ENCODE results near the gene GABPB2. TPM values are rescaled to one million over a fixed set of nuclear protein-coding genes. Genes with fewer than 3 reads are reported as not detected.

The GABPB2 gene
- total RNA-seq, 1 donor from 2014 or later: 3.6 TPM

DNA sequence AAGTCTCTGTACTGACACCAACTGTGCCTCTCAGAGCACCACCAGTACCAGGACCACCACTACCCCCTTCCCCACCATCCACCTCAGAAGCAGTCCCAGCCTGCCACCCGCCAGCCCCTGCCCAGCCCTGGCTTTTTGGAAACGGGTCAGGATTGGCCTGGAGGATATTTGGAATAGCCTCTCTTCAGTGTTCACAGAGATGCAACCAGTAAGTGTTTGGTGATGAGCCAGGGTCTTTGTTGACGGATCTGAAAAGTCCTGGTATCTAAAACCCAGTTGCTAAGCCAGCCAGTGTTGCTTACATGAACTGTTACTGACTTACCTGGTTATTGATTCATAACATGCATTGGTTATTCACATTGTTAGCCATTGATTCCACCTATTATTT is 21.9 kb upstream of the GABPB2 start:
- Histone ChIP-seq H3K27ac (ENCODE audit: low read depth, low read length) (no peak overlapping the region), H3K27me3 (ENCODE audit: insufficient read depth, low read length) (no peaks in the 10 kb centered on the region), H3K9ac (ENCODE audit: low read length) (peak overlapping the region; percentile 83), H3K79me2 (ENCODE audit: insufficient read depth, low read length) (peaks cover 4% of the 10 kb centered on the region), H2AFZ (ENCODE audit: low read depth, low read length) (peak overlapping the region; percentile 58), H3K9me3 (ENCODE audit: insufficient read depth, low read depth, low read length) (no peaks in the 10 kb centered on the region), H3K4me3 (ENCODE audit: insufficient read depth, low read depth, low read length) (peak overlapping the region; percentile 77), H4K20me1 (ENCODE audit: insufficient read depth, low read length) (peaks cover 36% of the 10 kb centered on the region), H3K36me3 (ENCODE audit: insufficient read depth, low read length) (peaks cover 25% of the 10 kb centered on the region), H3K4me1 (ENCODE audit: insufficient read depth, low read length) (peaks cover 11% of the 10 kb centered on the region), H3K4me2 (ENCODE audit: low read length) (peak overlapping the region; percentile 95)
- peak overlapping the region; percentile 97 for H3K4me3 Mint-ChIP-seq (ENCODE audit: unreplicated experiment)
- H3K9me3 Mint-ChIP-seq (ENCODE audit: unreplicated experiment): no peaks in the 10 kb centered on the region
- FAIRE-seq: no peak
- H3K36me3 Mint-ChIP-seq (ENCODE audit: low read depth, unreplicated experiment): peaks cover 10% of the 10 kb centered on the region
- DNase-seq (ENCODE audit: low read depth): no peak
- TF ChIP-seq, protein P1, sequence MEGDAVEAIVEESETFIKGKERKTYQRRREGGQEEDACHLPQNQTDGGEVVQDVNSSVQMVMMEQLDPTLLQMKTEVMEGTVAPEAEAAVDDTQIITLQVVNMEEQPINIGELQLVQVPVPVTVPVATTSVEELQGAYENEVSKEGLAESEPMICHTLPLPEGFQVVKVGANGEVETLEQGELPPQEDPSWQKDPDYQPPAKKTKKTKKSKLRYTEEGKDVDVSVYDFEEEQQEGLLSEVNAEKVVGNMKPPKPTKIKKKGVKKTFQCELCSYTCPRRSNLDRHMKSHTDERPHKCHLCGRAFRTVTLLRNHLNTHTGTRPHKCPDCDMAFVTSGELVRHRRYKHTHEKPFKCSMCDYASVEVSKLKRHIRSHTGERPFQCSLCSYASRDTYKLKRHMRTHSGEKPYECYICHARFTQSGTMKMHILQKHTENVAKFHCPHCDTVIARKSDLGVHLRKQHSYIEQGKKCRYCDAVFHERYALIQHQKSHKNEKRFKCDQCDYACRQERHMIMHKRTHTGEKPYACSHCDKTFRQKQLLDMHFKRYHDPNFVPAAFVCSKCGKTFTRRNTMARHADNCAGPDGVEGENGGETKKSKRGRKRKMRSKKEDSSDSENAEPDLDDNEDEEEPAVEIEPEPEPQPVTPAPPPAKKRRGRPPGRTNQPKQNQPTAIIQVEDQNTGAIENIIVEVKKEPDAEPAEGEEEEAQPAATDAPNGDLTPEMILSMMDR (IDR thresholded peaks at IDR 0.05; ENCODE audit: insufficient read depth, low read depth, low read length): peak; percentile 26
- TF ChIP-seq EZH2 (IDR thresholded peaks at IDR 0.05; ENCODE audit: insufficient read depth, low read length): no peak
- peak overlapping the region; percentile 95 for H3K27ac Mint-ChIP-seq (ENCODE audit: unreplicated experiment)
- H3K4me1 Mint-ChIP-seq (ENCODE audit: low read depth, unreplicated experiment): peaks cover 2% of the 10 kb centered on the region
- no peaks in the 10 kb centered on the region for H3K27me3 Mint-ChIP-seq (ENCODE audit: low read depth, unreplicated experiment)

DNA sequence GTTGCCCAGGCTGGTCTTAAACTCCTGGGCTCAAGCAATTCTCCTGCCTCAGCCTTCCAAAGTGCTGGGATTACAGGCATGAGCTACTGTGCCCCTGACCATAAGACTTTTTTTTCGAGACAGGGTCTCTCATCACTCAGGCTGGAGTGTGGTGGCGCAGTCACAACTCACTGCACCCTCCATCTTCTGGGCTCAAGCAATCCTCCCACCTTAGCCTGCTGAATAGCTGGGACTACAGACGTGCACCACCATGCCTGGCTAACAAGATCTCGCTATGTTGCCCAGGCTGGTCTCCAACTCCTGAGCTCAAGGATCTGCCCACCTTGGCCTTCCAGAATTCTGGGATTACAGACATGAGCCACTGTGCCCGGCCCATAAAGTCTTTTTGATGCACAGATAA is 21.1 kb upstream of the GABPB2 start:
- Histone ChIP-seq H3K36me3 (ENCODE audit: insufficient read depth, low read length) (peaks cover 32% of the 10 kb centered on the region), H3K4me3 (ENCODE audit: insufficient read depth, low read depth, low read length) (no peak overlapping the region), H3K79me2 (ENCODE audit: insufficient read depth, low read length) (peaks cover 8% of the 10 kb centered on the region), H3K27ac (ENCODE audit: low read depth, low read length) (no peak overlapping the region), H3K4me1 (ENCODE audit: insufficient read depth, low read length) (peaks cover 11% of the 10 kb centered on the region), H3K27me3 (ENCODE audit: insufficient read depth, low read length) (no peaks in the 10 kb centered on the region), H4K20me1 (ENCODE audit: insufficient read depth, low read length) (peaks cover 44% of the 10 kb centered on the region), H2AFZ (ENCODE audit: low read depth, low read length) (no peak overlapping the region), H3K4me2 (ENCODE audit: low read length) (no peak overlapping the region), H3K9me3 (ENCODE audit: insufficient read depth, low read depth, low read length) (no peaks in the 10 kb centered on the region), H3K9ac (ENCODE audit: low read length) (no peak overlapping the region)
- Mint-ChIP-seq H3K9me3 (ENCODE audit: unreplicated experiment) (no peaks in the 10 kb centered on the region), H3K27ac (ENCODE audit: unreplicated experiment) (no peak overlapping the region), H3K4me1 (ENCODE audit: low read depth, unreplicated experiment) (peaks cover 2% of the 10 kb centered on the region), H3K4me3 (ENCODE audit: unreplicated experiment) (peak overlapping the region; percentile 97), H3K36me3 (ENCODE audit: low read depth, unreplicated experiment) (peaks cover 11% of the 10 kb centered on the region), H3K27me3 (ENCODE audit: low read depth, unreplicated experiment) (no peaks in the 10 kb centered on the region)
- no peak for DNase-seq (ENCODE audit: low read depth)
- no peak for FAIRE-seq
- TF ChIP-seq EZH2 (IDR thresholded peaks at IDR 0.05; ENCODE audit: insufficient read depth, low read length): no peak
- TF ChIP-seq, protein P1 (IDR thresholded peaks at IDR 0.05; ENCODE audit: insufficient read depth, low read depth, low read length): no peak

- H3K9me3 ChIP-seq (ENCODE audit: insufficient read depth, low read depth, low read length): no peaks in the 10 kb centered on the region
- peaks cover 39% of the 10 kb centered on the region for H3K36me3 ChIP-seq (ENCODE audit: insufficient read depth, low read length)
- TF ChIP-seq EZH2 (IDR thresholded peaks at IDR 0.05; ENCODE audit: insufficient read depth, low read length): no peak
- TF ChIP-seq, protein P1 (IDR thresholded peaks at IDR 0.05; ENCODE audit: insufficient read depth, low read depth, low read length): no peak
- no peak overlapping the region for H3K4me3 ChIP-seq (ENCODE audit: insufficient read depth, low read depth, low read length)
- peak overlapping the region; percentile 97 for H3K4me3 Mint-ChIP-seq (ENCODE audit: unreplicated experiment)
- H3K27me3 ChIP-seq (ENCODE audit: insufficient read depth, low read length): no peaks in the 10 kb centered on the region
- H3K4me2 ChIP-seq (ENCODE audit: low read length): no peak overlapping the region
- H4K20me1 ChIP-seq (ENCODE audit: insufficient read depth, low read length): peaks cover 51% of the 10 kb centered on the region
- no peak overlapping the region for H2AFZ ChIP-seq (ENCODE audit: low read depth, low read length)
- H3K27me3 Mint-ChIP-seq (ENCODE audit: low read depth, unreplicated experiment): no peaks in the 10 kb centered on the region
- peaks cover 6% of the 10 kb centered on the region for H3K4me1 Mint-ChIP-seq (ENCODE audit: low read depth, unreplicated experiment)
- no peak overlapping the region for H3K27ac Mint-ChIP-seq (ENCODE audit: unreplicated experiment)
- FAIRE-seq: no peak
- DNase-seq (ENCODE audit: low read depth): no peak
- peaks cover 11% of the 10 kb centered on the region for H3K4me1 ChIP-seq (ENCODE audit: insufficient read depth, low read length)
- H3K9ac ChIP-seq (ENCODE audit: low read length): no peak overlapping the region
- H3K27ac ChIP-seq (ENCODE audit: low read depth, low read length): no peak overlapping the region
- peaks cover 15% of the 10 kb centered on the region for H3K79me2 ChIP-seq (ENCODE audit: insufficient read depth, low read length)
- H3K9me3 Mint-ChIP-seq (ENCODE audit: unreplicated experiment): no peaks in the 10 kb centered on the region
- H3K36me3 Mint-ChIP-seq (ENCODE audit: low read depth, unreplicated experiment): peaks cover 14% of the 10 kb centered on the region
Measured at GRCh38 chr1:151050051-151050688, 20.4 kb upstream of the GABPB2 start.

All from astrocyte (in vitro differentiated cells and primary cell).